GM18511 (cell line): ENCODE data around the gene ASB13.

Source experiments
- ATAC-seq: cut with Tn5 transposase; IDR thresholded peaks from one replicate; pipeline ENCODE4 v1.9.1; 2021; ENCODE audit warnings: mild to moderate bottlenecking, moderate library complexity; ENCODE audit not compliant: unreplicated experiment

The ASB13 gene

GRCh38 chr10:5591336-5591824, 75.0 kb downstream of the ASB13 start:
- no peak for ATAC-seq

- no peak for ATAC-seq
Observed at GRCh38 chr10:5590816-5591215, 75.6 kb downstream of the ASB13 start.

GRCh38 chr10:5589661-5590511, 76.5 kb downstream of the ASB13 start:
- no peak for ATAC-seq

GRCh38 chr10:5589011-5589660, 77.3 kb downstream of the ASB13 start:
- ATAC-seq = no peak
